Aorta (tissue), 5 donors: ENCODE measurements around the gene ZNF366. TPM values are rescaled to one million over a fixed set of nuclear protein-coding genes. Genes with fewer than 3 reads are reported as not detected.
A peak's percentile ranks its signal among the peaks of the same experiment; 100 is the strongest.

Source experiments
- ATAC-seq: fragments of 200-7000 bp; cut with Tn5 transposase; one replicate; pipeline ENCODE4 v1.9.1; 2022; ENCODE audit warnings: moderate library complexity; ENCODE audit not compliant: low FRiP score
- DNase-seq, 2 donors: peaks; one replicate each; pipeline ENCODE4 v3.0.0-alpha.2; 2020
- H3K27ac ChIP-seq, 2 donors: one replicate each; pipeline ENCODE4 v1.5.1; 2013; ENCODE audit warnings: low read length in 2 of 2, mild to moderate bottlenecking in 2 of 2, moderate library complexity in 2 of 2, control low read depth in 1 of 2, inconsistent platforms in 1 of 2, low read depth in 1 of 2
- H3K27me3 ChIP-seq, 2 donors: one replicate each; pipeline ENCODE4 v1.6.1; 2013; ENCODE audit warnings: control low read depth in 1 of 2, low read length in 1 of 2, mild to moderate bottlenecking in 1 of 2, moderate library complexity in 1 of 2; ENCODE audit not compliant: insufficient read depth in 2 of 2, control insufficient read depth in 1 of 2
- H3K36me3 ChIP-seq, 2 donors: one replicate each; pipeline ENCODE4 v1.6.1; 2013; ENCODE audit warnings: control low read depth in 1 of 2, low read length in 1 of 2, mild to moderate bottlenecking in 1 of 2; ENCODE audit not compliant: insufficient read depth in 2 of 2, control insufficient read depth in 1 of 2
- H3K4me1 ChIP-seq, 2 donors: one replicate each; pipeline ENCODE4 v1.6.1; 2013; ENCODE audit warnings: low read length in 2 of 2, control low read depth in 1 of 2, mild to moderate bottlenecking in 1 of 2, moderate library complexity in 1 of 2; ENCODE audit not compliant: insufficient read depth in 2 of 2, control insufficient read depth in 1 of 2
- H3K4me3 ChIP-seq, 2 donors: one replicate each; pipeline ENCODE4 v1.5.1; 2013; ENCODE audit warnings: low read length in 2 of 2, control low read depth in 1 of 2, mild to moderate bottlenecking in 1 of 2
- H3K9me3 ChIP-seq: one replicate; pipeline ENCODE4 v1.6.1; 2013; ENCODE audit warnings: mild to moderate bottlenecking, low read length; ENCODE audit not compliant: control insufficient read depth
- WGBS, 2 donors: extraction: QIAGEN DNeasy Blood & Tissue Kit; methylation state at CpG; one replicate each; pipeline ENCODE4 v1.1.7; 2013; 5-methylcytosine and 5-hydroxymethylcytosine counted together
- intact Hi-C, 2 donors: fragments of 100-400 bp; cut with DNase I; formaldehyde crosslinking; loops; one replicate each; pipeline versions ENCODE4 v1.14.2 to v1.15.0; 2022
- polyA plus RNA-seq, 2 donors: library from polyadenylated mRNA; stranded (reverse); fragments of 200-250 nt; gene quantifications; one replicate each; pipeline ENCODE4 v1.2.3, GENCODE V29; 2013
- total RNA-seq, 2 donors: library from RNA; stranded (reverse); fragmentation: NEBNext Ultra II Directional; extraction: Animal tissue kit (Norgen Biotek cat#: 25700); gene quantifications; one replicate each; pipeline ENCODE4 v1.2.1, GENCODE V29; 2021
- donor health status: healthy with polysubstance abuse.
- donor health status: Bipolar disorder and iron deficiency.
- donor health status: DM: no; HTN: no; CAD: no.
- donor health status: DM: no; HTN: no; CAD: no.
- donor health status: DM: yes; HTN: yes; CAD: no.

ZNF366 gene
- total and polyA plus RNA-seq, 4 donors, result 5.8 to 10.3 TPM; not detected in 2

- no peaks in the 10 kb centered on the region for H3K27me3 ChIP-seq
- 27 to 33% methylated on average over 4 of the region's 4 CpGs for WGBS, 2 donors
- H3K9me3 ChIP-seq, result no peaks in the 10 kb centered on the region
- no peak for ATAC-seq
- H3K36me3 ChIP-seq, result no peaks in the 10 kb centered on the region
- H3K4me1 ChIP-seq, result peaks cover 0 to 3% of the 10 kb centered on the region in 2 donors
- peak overlapping the region; percentile 49 to 90 for H3K27ac ChIP-seq
- intact Hi-C loops, result loop anchor here in 1 of 2 donors (2.0 kb wide), 2 partner anchors 38 to 62 kb away; no protein-coding TSS in a partner anchor
- H3K4me3 ChIP-seq, result no peak overlapping the region
- peak in 1 of 2 donors; percentile 53 for DNase-seq
These were observed 66.0 kb downstream of the ZNF366 start for GRCh38 chr5:72441094-72441723.

GRCh38 chr5:72440207-72440638 lies 67.0 kb downstream of the ZNF366 start:
- ATAC-seq (no peak), DNase-seq (no peak)
- Histone ChIP-seq H3K9me3 (no peaks in the 10 kb centered on the region), H3K27me3 (no peaks in the 10 kb centered on the region), H3K27ac (peak overlapping the region; percentile 77 to 90), H3K36me3 (no peaks in the 10 kb centered on the region), H3K4me3 (no peak overlapping the region), H3K4me1 (peaks cover 2 to 5% of the 10 kb centered on the region in 2 donors)
- 9 to 10% methylated on average over 1 of the region's 1 CpG for WGBS, 2 donors
- intact Hi-C loops, result loop anchor here in 1 of 2 donors (2.0 kb wide), 2 partner anchors 37 to 61 kb away; no protein-coding TSS in a partner anchor

DNA sequence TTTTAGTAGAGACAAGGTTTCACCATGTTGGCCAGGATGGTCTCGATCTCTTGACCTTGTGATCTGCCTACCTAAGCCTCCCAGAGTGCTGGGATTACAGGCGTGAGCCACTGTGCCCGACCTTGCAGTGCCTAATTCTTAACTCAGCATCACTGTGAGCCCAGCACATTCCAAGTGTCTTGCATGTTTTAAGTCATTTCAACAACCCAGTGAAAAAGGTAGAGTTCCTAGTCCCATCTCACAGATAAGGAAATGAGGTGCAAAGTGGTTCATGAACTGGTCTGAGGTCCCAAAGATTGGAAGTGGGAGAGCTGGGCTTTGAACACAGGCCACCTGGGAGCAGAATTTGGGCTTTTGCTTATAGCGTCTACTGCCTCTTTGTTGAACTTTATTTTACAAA lies 68.0 kb downstream of the ZNF366 start:
- ATAC-seq (no peak), DNase-seq (no peak)
- no peaks in the 10 kb centered on the region for H3K27me3 ChIP-seq
- H3K4me3 ChIP-seq, result no peak overlapping the region
- H3K9me3 ChIP-seq, result no peaks in the 10 kb centered on the region
- H3K36me3 ChIP-seq, result no peaks in the 10 kb centered on the region
- H3K27ac ChIP-seq, result peak overlapping the region; percentile 84 to 98
- WGBS, 2 donors, result 71 to 74% methylated on average over 4 of the region's 4 CpGs
- intact Hi-C loops, result loop anchor here in 1 of 2 donors (5.0 kb wide), 2 partner anchors 37 to 72 kb away; no protein-coding TSS in a partner anchor
- peaks cover 5 to 8% of the 10 kb centered on the region in 2 donors for H3K4me1 ChIP-seq

GRCh38 chr5:72438141-72438540 lies 69.1 kb downstream of the ZNF366 start:
- intact Hi-C loops, result loop anchor here in 1 of 2 donors (5.0 kb wide), 2 partner anchors 36 to 71 kb away; no protein-coding TSS in a partner anchor
- peaks cover 7 to 12% of the 10 kb centered on the region in 2 donors for H3K4me1 ChIP-seq
- no peaks in the 10 kb centered on the region for H3K9me3 ChIP-seq
- 93 to 97% methylated on average over 3 of the region's 3 CpGs for WGBS, 2 donors
- no peak overlapping the region for H3K4me3 ChIP-seq
- no peaks in the 10 kb centered on the region for H3K27me3 ChIP-seq
- no peaks in the 10 kb centered on the region for H3K36me3 ChIP-seq
- ATAC-seq (no peak), DNase-seq (no peak)
- peak overlapping the region in 1 of 2 donors; percentile 69 for H3K27ac ChIP-seq

DNA sequence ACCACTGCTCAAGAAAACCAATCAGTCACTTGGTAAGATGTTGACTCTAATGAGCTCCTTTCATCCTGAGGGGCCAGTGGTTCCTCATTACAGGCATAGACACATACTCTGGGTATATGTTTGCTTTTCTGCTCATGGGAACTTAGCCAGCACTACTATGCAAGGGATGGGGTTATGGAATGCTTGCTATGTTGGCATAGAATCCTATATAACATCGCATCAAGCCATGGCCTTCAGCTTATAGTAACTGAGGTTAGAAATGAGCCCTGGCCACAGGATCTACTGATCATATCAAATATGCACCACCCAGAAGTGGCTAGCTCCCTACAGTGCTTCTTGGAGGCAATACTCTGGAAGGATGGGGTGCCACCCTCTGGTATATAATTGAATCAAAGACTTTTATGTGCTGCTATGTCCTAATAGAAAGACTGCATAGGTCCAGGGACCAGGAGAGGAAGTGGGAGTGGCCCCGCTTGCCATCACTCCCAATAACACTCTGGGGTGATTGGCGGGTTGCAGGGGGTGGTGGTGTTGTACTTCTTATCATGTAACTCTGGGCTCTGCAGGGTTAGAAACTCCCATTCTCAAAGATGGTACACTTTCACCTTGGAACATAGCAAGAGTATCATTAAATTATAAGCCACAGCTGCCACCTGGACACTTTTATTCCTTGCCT lies 70.3 kb downstream of the ZNF366 start:
- intact Hi-C loops, result loop anchor here in 1 of 2 donors (5.0 kb wide), 2 partner anchors 35 to 70 kb away; no protein-coding TSS in a partner anchor
- Histone ChIP-seq H3K27ac (peak overlapping the region; percentile 32 to 88), H3K9me3 (no peaks in the 10 kb centered on the region), H3K27me3 (no peaks in the 10 kb centered on the region), H3K4me3 (no peak overlapping the region), H3K36me3 (no peaks in the 10 kb centered on the region), H3K4me1 (peaks cover 9 to 12% of the 10 kb centered on the region in 2 donors)
- ATAC-seq (no peak), DNase-seq (no peak)
- WGBS, 2 donors, result 77 to 83% methylated on average over 3 of the region's 3 CpGs

DNA sequence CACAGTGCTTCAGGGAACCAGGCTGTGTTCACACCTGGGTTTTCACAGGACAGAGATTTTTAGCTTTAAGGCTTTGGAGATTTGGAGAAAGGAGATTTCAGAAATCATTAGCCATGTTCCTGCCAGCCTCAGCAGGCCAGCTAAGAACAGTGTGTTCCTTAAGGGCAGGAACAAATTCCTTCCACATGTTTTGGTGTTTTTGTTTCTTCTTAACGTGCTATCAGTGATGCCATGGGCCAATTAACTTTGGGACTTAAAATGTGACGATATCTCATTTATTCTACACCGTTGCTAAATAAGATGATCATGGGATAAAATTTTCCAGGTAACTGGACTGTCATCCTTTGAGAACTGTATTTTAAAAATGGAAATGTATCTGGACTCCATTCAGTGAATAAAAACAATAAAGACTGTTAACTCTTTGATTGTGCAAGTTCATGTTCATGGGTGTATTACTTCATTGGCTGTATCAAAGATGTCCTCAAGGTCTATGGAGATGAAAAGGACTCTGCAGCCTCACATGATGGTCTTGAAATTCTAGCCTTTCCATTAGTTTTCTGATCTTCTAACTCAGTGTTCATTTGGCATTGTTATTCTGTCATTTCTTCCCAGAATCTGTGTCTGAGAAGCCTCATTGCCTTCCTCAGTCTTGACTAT lies 72.3 kb downstream of the ZNF366 start:
- Histone ChIP-seq H3K36me3 (no peaks in the 10 kb centered on the region), H3K9me3 (no peaks in the 10 kb centered on the region), H3K27ac (peak overlapping the region; percentile 97 to 99), H3K27me3 (no peaks in the 10 kb centered on the region), H3K4me3 (no peak overlapping the region), H3K4me1 (peaks cover 6 to 12% of the 10 kb centered on the region in 2 donors)
- 4 to 8% methylated on average over 3 of the region's 3 CpGs for WGBS, 2 donors
- ATAC-seq, result peak; percentile 62
- DNase-seq, result no peak
- intact Hi-C loops, result loop anchor here in 1 of 2 donors (5.0 kb wide), 2 partner anchors 33 to 68 kb away; no protein-coding TSS in a partner anchor

DNA sequence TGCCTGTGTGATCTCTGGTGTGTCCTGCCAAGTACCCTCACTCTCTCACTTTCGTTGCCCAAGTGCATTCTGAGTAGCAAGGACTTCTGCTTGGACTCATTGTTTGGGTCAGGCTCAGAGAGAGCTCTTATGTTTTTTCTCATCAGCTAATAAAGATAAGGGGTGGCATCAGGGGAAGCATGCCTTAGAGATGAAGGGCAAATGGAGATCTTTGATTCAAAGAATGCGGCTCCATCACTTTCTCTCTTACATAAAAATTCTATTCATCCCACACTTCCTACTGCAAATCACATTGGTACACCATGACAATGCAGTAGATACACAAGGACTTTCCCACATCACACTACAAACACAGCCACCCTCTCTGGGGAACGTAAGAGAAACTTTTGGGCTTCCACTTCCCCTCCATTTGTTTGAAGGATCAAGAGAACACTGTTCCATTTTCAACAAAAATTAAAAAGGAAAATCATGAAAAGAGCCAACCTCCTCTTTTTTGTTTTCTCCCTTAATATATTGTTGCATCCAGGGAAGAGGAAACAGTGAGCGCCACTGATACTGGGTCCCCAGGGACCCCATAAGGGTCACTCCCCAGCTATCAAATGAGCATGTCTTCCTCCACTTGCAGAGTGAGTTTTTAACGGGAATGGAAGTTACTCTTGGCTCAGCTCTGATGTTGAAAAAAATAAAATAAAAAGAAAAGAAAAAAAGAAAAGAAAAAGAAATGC lies 73.0 kb downstream of the ZNF366 start:
- whole genome bisulfite sequencing, 2 donors, result 33 to 38% methylated on average over 5 of the region's 5 CpGs
- H3K27ac ChIP-seq, result peak overlapping the region; percentile 97 to 99
- ATAC-seq, result peak; percentile 59
- peaks cover 6 to 12% of the 10 kb centered on the region in 2 donors for H3K4me1 ChIP-seq
- H3K27me3 ChIP-seq, result no peaks in the 10 kb centered on the region
- no peaks in the 10 kb centered on the region for H3K9me3 ChIP-seq
- intact Hi-C loops, result no loop called here
- no peaks in the 10 kb centered on the region for H3K36me3 ChIP-seq
- DNase-seq, result no peak
- H3K4me3 ChIP-seq, result no peak overlapping the region

DNA sequence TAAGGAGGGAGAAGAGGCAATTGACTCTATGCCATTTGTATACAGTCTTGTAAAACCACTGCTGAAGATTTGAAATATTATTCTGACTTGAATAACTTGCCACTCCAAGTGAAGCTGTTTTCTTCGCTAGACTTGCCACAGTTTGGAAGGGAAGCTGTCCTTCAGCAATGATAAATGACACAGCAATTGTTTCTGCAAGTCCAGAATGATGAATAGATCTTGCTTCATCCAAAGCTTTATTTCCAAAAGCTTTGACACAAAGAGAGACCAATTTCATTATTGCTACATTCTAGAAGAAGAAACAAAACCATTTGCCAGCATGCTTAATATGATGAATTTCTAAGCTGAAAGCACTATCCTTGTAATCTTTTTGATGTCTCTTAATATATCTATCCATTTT lies 73.7 kb downstream of the ZNF366 start:
- Histone ChIP-seq H3K36me3 (no peaks in the 10 kb centered on the region), H3K9me3 (no peaks in the 10 kb centered on the region), H3K27me3 (no peaks in the 10 kb centered on the region), H3K4me1 (peaks cover 6 to 12% of the 10 kb centered on the region in 2 donors), H3K27ac (peak overlapping the region in 1 of 2 donors; percentile 89), H3K4me3 (no peak overlapping the region)
- no peak for DNase-seq
- 5 to 13% methylated on average over 1 of the region's 1 CpG for WGBS, 2 donors
- ATAC-seq, result peak; percentile 30
- intact Hi-C loops, result no loop called here
